Cortex of kidney (tissue), 1 donor: Measurements from ENCODE around the gene ZNF628.

Source experiments
- DNase-seq: peaks from one replicate; lab custom pipeline; 2025; lab: John Stamatoyannopoulos, UW

The ZNF628 gene

DNA sequence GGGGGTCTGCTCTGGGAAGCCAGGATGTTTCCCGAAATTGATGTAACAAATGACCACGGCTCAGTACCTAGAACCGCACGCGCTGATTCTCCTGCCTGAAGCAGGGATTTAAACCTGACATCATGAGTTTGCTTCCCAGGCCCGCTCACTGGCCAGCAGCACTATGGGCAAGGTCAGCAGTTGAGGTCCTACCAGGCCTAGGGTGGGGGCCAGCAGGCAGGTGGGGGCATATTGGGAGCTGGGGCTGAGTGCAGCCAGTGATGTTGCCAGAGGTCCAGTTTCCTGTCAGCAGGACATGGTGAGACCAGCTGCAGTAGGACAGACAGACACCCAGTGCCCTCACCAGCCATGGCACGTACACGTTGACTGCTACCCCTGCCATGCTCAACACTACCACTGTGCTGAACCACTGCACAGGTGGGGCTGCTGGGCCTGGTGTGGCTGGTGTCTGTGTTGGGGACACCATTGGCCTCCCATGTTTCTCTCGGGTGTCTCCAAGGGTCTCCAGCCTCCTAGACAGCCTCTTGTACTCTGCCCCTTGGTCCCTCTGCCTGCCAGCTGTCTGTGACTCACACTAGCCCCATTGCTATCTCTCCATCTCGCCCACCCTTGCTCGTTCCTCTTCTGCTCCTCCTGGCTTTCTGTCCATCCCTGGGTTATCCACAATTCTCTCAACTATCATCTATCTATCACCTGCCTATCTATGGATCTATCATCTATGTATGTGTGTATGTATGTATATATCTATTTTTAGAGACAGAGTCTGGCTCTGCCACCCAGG, 10.8 kb upstream of the ZNF628 start:
- DNase-seq, result no peak

DNA sequence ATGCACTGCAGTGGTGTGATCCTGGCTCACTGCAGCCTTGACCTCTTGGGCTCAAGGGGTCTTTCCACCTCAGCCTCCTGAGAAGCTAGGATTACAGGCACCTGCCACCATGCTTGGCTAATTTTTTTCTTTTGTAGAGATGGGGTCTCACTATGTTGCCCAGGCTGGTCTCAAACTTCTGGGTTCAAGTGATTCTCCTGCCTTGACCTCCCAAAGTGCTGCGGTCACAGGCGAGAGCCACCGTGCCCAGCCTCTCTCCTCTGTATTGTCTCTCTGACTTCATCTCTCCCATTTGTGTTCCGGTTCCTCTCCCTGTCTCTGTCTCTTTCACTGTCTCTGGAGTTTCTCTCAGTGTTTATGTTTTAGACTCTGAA, 10.2 kb upstream of the ZNF628 start:
- DNase-seq, result no peak

DNA sequence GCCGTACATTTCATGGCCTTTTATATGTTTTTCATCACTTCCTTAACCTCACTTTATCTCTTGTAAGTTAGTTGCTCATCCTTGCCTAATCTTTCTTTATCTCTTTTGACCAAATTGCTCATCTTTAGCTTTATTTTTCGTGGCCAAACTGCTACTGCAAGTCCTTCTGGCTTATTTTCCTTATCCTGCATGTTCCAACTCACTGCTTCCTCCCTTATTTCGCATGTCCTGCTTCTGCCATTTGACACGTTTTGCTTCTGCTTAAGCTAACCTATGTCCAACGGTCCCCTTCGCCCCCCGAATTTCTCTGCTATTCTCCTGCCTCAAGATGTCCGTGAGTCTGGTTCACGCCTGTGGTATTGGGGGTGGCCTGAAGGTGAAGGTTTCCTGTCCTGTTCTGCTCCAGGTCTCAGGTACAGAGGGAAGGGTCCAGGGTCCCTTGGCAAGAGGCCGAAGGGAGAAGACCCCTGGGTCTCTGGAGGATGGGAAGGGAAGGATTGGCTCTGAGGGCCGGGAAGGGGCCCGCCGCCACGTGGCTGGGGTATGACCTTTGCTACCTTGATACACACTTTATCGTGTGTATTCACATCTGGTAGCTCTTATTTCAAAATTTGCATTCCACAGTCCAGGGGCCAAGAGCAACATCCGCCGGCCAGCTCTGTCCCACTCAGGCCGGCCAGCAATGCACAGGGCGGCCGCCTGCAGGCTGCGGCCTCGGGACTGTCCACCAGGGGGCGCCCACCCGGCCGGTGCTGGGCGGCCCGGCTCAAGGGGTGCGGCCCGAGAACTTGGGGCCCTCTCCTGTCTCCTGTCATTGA, 9.0 kb upstream of the ZNF628 start:
- DNase-seq, result no peak

- no peak for DNase-seq
Measured at GRCh38 chr19:55468054-55468393, 8.4 kb upstream of the ZNF628 start.

- DNase-seq, result no peak
Measured at GRCh38 chr19:55471266-55471665, 5.2 kb upstream of the ZNF628 start.

DNA sequence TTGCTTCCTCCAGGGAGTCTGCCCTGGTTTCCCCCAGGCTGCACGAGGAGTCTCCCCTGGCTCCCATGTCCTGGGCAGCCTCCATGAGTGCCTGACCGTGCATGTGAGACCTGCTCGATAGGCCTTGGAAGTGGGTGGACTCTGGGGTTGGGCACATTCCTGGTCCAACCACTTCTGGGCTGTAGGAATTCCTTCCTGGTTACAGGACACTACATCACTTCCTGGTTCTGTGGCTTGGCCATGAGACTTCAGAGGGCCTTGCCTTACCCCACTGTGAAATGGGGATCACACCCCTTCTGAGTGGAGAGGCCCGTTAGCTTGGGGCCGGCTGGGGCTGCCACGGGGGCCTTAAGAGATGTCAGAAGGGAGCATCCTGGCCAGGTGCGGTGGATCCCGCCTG, 4.0 kb upstream of the ZNF628 start:
- no peak for DNase-seq

DNA sequence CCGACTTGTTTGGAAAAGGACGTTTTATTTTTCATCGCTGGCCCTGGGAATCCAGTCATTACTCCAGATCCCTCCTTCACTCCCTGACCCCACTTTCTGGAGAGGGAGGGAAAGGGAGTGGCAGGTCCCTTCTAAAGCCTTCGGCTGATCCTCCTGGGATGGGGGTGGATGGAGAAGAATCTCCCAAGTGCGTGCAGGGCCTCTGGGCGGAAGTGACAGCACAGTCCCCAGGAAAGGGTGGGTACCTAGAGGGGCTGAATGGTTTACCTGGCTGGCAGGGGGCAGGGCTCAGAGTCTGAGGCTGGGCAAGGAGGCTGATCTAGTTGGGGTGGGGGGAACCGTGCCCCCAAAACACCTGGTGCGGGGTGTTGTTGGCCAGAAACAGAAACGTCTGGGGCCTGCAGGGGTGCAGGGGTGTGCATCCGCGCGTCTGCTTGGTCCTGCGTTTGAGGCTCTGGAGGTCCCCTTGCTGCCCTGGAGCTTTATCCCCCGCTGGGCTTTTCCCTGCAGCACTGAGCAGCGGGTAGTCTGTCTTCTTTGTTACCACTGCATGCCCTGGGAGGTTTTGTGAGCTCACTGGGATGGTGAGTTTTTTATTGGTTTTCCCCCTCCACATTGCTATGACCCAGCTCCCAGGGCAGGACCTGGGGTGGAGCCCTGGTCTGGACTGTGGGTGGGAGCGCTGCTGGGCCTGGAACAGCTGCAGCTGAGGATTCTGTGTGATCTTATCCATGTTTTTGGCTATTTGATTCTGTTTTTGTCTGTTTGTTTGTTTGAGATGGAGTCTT, 3.0 kb upstream of the ZNF628 start:
- DNase-seq, result no peak

DNA sequence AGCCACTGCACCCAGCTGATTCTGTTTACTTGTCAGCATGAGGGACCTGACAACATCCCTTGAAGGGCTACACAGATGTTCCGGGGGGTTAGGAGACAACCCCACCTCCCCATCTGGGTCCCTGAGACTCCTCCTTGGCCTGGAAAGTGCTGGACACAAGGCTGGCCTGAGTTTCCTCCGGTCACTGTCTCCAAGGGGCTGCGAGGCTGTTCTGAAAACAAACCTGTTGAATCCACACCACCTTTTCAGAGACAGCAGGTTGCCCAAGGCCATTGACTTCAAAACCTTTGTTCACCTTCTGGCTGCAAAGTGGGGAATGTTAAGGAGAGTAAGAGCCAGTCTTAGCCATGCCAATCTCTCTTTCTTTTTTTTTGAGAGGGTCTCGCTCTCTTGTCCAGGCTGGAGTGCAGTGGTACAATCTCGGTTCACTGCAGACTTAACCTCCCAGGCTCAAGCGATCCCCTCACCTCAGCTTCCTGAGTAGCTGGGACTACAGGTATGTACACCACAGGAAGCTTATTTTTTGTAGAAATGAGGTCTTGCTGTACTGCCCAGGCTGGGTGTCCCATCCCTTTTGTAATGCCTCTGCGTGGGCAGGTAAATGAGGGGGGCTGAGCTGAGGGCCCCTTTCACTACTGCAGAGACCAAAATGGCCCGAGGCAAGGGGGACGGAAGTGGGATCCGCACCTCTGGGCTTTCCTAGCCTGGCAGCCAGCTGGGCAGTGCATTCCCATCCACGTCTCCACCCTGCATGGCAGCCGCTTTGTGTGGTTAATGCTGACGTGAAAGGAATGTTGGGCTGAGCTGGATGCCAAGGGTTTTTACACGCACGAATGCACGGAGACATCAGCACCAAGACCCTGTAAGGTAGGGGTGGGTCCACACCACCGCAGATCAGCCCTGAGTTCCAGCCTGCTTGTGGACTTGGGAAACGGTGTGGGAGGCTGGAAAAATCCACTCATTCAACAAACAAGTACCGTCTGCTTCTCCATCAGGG, 1.9 kb upstream of the ZNF628 start:
- DNase-seq, result no peak

- no peak for DNase-seq
Measured at GRCh38 chr19:55477905-55478304, 1.5 kb downstream of the ZNF628 start.

GRCh38 chr19:55478364-55478763, 1.9 kb downstream of the ZNF628 start:
- no peak for DNase-seq

- no peak for DNase-seq
Measured at GRCh38 chr19:55479045-55479444, 2.6 kb downstream of the ZNF628 start.

DNA sequence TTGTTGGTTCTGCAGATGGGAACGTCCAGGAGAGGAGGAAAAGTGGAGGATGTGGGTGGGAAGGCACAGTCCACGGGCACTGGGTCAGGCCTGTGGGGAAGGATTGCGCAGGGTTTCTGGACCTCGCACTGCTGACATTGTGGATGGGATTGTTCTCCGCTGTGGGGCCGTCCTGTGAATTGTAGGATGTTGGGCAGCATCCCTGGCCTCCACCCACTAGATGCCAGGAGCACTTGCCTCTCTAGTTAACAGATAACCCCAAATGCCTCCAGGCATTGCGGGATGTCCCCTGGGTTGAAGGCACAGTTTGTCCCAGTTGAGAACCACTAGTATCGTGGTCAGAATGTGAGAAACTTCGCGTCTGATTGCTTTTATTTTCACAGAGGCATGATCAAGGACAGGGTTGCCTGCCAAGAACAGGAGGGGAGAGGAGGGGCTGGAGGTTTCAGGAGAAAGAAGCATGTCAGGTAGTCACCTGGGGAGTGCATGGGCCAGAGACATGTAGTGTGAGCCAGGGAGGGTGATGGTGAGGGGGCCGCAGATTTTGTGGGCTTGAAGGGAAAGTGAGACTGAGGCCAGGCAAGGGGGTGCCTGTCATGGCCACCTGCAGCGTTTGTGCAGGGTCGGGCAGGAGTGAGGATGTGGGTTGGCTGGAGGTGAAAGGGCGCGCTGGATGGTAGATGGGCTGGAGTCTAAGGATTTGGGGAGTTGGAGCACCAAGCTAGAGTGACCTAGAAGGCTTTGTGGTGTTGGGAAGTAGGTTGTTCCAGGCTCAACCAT, 3.2 kb downstream of the ZNF628 start:
- DNase-seq, result no peak

DNA sequence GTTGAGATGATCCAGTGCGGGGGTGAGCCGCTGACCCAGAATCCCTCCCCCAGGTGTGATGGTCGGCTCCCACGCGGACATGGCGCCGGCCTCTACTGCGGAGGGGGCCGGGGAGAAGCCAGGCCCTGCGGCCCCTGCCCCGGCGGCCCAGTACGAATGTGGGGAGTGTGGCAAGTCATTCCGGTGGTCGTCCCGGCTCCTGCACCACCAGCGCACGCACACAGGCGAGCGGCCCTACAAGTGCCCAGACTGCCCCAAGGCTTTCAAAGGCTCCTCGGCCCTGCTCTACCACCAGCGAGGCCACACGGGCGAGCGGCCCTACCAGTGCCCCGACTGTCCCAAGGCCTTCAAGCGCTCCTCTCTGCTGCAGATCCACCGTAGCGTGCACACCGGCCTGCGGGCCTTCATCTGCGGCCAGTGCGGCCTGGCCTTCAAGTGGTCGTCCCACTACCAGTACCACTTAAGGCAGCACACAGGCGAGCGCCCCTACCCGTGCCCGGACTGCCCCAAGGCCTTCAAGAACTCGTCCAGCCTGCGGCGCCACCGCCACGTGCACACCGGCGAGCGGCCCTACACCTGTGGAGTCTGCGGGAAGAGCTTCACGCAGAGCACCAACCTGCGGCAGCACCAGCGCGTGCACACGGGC, 4.9 kb downstream of the ZNF628 start:
- no peak for DNase-seq

DNA sequence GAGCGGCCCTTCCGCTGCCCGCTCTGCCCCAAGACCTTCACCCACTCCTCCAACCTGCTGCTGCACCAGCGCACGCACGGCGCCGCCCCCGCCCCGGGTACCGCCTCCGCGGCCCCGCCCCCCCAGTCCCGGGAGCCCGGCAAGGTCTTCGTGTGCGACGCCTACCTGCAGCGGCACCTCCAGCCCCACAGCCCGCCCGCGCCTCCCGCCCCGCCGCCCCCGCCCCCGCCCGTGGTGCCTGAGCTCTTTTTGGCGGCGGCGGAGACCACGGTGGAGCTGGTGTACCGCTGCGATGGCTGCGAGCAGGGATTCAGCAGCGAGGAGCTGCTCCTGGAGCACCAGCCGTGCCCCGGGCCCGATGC, 5.4 kb downstream of the ZNF628 start:
- DNase-seq, result no peak

GRCh38 chr19:55482156-55482961, 5.9 kb downstream of the ZNF628 start:
- DNase-seq, result no peak

DNA sequence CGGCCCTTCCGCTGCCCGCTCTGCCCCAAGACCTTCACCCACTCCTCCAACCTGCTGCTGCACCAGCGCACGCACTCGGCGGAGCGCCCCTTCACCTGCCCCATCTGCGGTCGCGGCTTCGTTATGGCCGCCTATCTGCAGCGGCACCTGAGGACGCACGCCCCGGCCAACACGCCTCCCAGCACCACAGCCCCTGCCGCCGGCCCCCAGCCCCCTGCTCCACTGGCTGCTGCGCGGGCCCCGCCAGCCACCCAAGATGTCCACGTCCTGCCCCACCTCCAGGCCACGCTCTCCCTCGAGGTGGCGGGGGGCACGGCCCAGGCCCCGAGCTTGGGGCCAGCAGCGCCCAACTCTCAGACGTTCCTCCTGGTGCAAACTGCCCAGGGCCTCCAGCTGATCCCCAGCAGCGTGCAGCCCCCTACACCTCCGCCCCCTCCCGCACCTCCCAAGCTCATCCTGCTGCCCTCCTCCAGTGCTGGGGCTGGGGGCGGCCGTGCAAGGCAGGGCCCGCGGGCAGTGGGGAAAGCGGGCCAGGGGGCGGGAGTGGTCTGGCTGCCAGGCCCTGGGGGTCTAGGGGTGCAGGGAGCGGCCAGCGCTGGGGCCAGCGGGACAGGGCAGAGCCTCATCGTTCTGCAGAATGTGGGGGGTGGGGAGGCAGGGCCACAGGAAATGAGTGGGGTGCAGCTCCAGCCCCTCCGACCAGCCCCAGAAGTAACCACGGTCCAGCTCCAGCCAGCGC, 6.7 kb downstream of the ZNF628 start:
- DNase-seq, result no peak

DNA sequence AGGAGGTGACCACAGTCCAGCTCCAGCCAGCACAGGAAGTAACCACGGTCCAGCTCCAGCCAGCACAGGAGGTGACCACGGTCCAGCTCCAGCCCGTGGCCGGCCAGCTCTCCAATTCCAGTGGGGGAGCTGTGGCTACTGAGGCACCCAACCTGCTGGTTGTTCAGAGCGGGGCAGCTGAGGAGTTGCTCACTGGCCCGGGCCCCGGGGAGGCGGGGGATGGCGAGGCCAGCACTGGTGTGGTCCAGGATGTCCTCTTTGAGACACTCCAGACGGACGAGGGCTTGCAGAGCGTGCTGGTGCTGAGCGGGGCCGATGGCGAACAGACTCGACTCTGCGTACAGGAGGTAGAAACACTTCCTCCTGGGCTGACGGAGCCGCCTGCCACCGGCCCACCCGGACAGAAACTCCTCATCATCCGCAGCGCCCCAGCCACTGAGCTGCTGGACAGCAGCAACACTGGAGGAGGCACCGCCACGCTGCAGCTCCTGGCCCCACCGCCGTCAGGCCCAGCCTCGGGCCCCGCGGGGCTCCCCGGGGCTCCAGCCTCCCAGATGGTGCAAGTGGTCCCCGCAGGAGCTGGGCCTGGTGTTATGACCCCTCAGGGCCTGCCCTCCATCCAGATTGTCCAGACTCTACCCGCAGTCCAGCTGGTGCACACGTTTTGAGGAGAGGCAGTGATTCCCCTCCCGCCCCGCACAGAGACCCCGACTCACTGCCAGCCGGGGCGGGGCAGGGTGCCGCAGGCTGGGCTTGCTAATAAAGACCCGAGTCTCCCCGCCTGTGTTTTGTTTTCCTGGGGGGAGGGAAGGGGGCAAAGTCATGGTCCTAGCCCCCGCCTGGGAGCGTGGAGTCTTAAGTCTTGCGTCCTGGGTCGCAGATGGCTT, 7.5 kb downstream of the ZNF628 start:
- no peak for DNase-seq
